ENCODE data around the gene EI24.

GRCh38 chr11:125550780-125551179, 18.5 kb upstream of the EI24 start:
- TF ChIP-seq POLR2A (IDR thresholded peaks at IDR 0.05) (no peak), CTCF (IDR thresholded peaks at IDR 0.05) (no peak), POLR2AphosphoS5 (IDR thresholded peaks at IDR 0.05) (no peak)
